Measurements from ENCODE around the gene MAPKBP1.

The MAPKBP1 gene

GRCh38 chr15:41795996-41796856, 21.9 kb downstream of the MAPKBP1 start:
- no peaks in the 10 kb centered on the region for H3K27me3 ChIP-seq
- DNase-seq, result no peak
- no peaks in the 10 kb centered on the region for H3K9me3 ChIP-seq
- H3K36me3 ChIP-seq, result 0 out of 2 replicates have a peak, but pooled peaks cover under 1% of the 10 kb centered on the region
- TF ChIP-seq CTCF (IDR thresholded peaks at IDR 0.05; ENCODE audit: low read depth, low read length), result no peak
- no peak overlapping the region for H3K4me3 ChIP-seq (ENCODE audit: low read depth, low read length)
- H3K4me1 ChIP-seq, result peaks cover 4% of the 10 kb centered on the region

GRCh38 chr15:41797201-41797944, 23.1 kb downstream of the MAPKBP1 start:
- Histone ChIP-seq H3K36me3 (peaks cover 3% of the 10 kb centered on the region; the same call in 1 of the 2 replicates), H3K9me3 (no peaks in the 10 kb centered on the region), H3K4me3 (ENCODE audit: low read depth, low read length) (no peak overlapping the region), H3K4me1 (no peaks in the 10 kb centered on the region), H3K27me3 (no peaks in the 10 kb centered on the region)
- no peak for DNase-seq
- TF ChIP-seq CTCF (IDR thresholded peaks at IDR 0.05; ENCODE audit: low read depth, low read length), result no peak

- TF ChIP-seq CTCF (IDR thresholded peaks at IDR 0.05; ENCODE audit: low read depth, low read length), result no peak
- H3K4me1 ChIP-seq, result no peaks in the 10 kb centered on the region
Measured at GRCh38 chr15:41798607-41799487, 24.6 kb downstream of the MAPKBP1 start.

GRCh38 chr15:41799488-41799805, 25.2 kb downstream of the MAPKBP1 start:
- no peak for TF ChIP-seq CTCF (IDR thresholded peaks at IDR 0.05; ENCODE audit: low read depth, low read length)
- DNase-seq, result no peak
- H3K9me3 ChIP-seq, result no peaks in the 10 kb centered on the region
- H3K27me3 ChIP-seq, result no peaks in the 10 kb centered on the region
- H3K4me3 ChIP-seq (ENCODE audit: low read depth, low read length), result no peak overlapping the region
- H3K4me1 ChIP-seq, result peaks cover 3% of the 10 kb centered on the region; the same call in 1 of the 2 replicates
- peaks cover 3% of the 10 kb centered on the region; the same call in 1 of the 2 replicates for H3K36me3 ChIP-seq

More at GRCh38 chr15:41798607-41799487, 24.6 kb downstream of the MAPKBP1 start:
- Histone ChIP-seq H3K27me3 (no peaks in the 10 kb centered on the region), H3K9me3 (no peaks in the 10 kb centered on the region), H3K36me3 (peaks cover 3% of the 10 kb centered on the region; the same call in 1 of the 2 replicates), H3K4me3 (ENCODE audit: low read depth, low read length) (no peak overlapping the region)
- DNase-seq, result no peak

- Histone ChIP-seq H3K36me3 (peaks cover 3% of the 10 kb centered on the region; the same call in 1 of the 2 replicates), H3K9me3 (no peaks in the 10 kb centered on the region), H3K27me3 (no peaks in the 10 kb centered on the region), H3K4me1 (peaks cover 18% of the 10 kb centered on the region), H3K4me3 (ENCODE audit: low read depth, low read length) (no peak overlapping the region)
- DNase-seq, result no peak
- TF ChIP-seq CTCF (IDR thresholded peaks at IDR 0.05; ENCODE audit: low read depth, low read length), result no peak
Measured at GRCh38 chr15:41801185-41801584, 26.9 kb downstream of the MAPKBP1 start.

All from BE2C (cell line).